Stomach (tissue), 4 donors: ENCODE data around the gene RFC5.

Experiments
- CTCF ChIP-seq, 7 experiments: fragments of 450-650 bp in 4 of 7; fragments of 200-600 bp in 3 of 7; sonication (generic) in 3 of 7; IDR thresholded peaks; one replicate each; pipeline ENCODE4 v1.5.1; 2016 to 2019; ENCODE audit warnings: antibody characterized with exemption in 7 of 7, control low read depth in 2 of 7, mild to moderate bottlenecking in 1 of 7
- EP300 ChIP-seq: sonication (generic); formaldehyde crosslinking; IDR thresholded peaks from one replicate; pipeline ENCODE4 v1.6.1; 2017; ENCODE audit warnings: antibody characterized with exemption
- POLR2A ChIP-seq, 4 donors: fragments of 450-650 bp; IDR thresholded peaks; one replicate each; pipeline ENCODE4 v1.6.1; 2016; ENCODE audit warnings: antibody characterized with exemption in 4 of 4, control low read depth in 2 of 4, mild to moderate bottlenecking in 1 of 4, moderate library complexity in 1 of 4
- POLR2AphosphoS5 ChIP-seq, 3 donors: sonication (generic); formaldehyde crosslinking; IDR thresholded peaks; one replicate each; pipeline ENCODE4 v1.6.1; 2016; ENCODE audit warnings: antibody characterized with exemption in 3 of 3

DNA sequence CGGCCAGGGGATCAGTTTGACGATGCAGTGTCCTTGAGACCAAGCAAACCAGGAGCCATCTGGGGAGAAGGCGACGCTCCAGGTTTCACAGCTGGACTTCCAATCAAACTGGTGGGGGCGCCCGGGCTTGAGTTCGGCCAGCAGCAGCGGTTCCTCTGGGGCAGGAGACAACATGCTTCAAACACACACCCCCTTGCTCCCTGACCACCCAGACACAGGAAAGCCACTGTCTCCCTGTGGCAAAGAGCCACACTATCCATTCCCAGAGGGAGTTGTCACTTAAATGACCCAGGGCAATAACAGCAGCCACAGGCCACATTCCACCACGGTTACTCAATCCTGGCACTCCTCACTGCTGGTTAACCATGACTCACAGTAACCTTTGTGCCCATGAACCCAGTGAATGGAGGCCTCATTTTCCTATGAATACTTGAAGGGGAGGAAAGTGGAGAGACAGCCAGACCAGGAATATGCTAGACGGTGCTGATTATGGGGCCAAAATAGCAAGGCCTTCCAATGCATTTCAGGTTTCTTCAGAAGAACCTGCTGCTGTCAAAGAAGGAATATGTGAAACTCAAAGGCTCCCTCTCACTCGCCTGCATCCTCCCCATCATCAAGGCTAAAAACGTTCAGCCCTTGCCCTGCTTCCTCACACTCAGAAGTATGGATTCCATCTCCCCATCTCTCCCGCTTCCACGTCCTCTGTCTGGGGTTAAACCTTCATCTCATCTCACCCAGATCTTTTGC is 36.0 kb downstream of the RFC5 start:
- TF ChIP-seq CTCF (IDR thresholded peaks at IDR 0.05) (no peak), POLR2AphosphoS5 (IDR thresholded peaks at IDR 0.05) (peak; percentile 43 to 97 (median 79)), POLR2A (IDR thresholded peaks at IDR 0.05) (no peak), EP300 (no peak)
